K562 (cell line): ENCODE data around the gene ESAM. TPM values are rescaled to one million over a fixed set of nuclear protein-coding genes. Genes with fewer than 3 reads are reported as not detected.

ENCODE experiments used
- CCNT2 ChIP-seq: IDR thresholded peaks from 2 replicates; pipeline ENCODE4 v1.6.1; 2011; ENCODE audit warnings: borderline replicate concordance, low read depth, mild to moderate bottlenecking, moderate library complexity, mixed read lengths, low read length; ENCODE audit not compliant: insufficient read length; ENCODE audit errors: extremely low read depth
- CREB3 ChIP-seq: fragments of 450-650 bp; conservative IDR thresholded peaks from 2 replicates; pipeline ENCODE4 v1.6.1; 2016; ENCODE audit warnings: missing genetic modification characterization, low read depth, mild to moderate bottlenecking, missing compliant biosample characterization, moderate library complexity
- ETV1 ChIP-seq: fragments of 450-650 bp; conservative IDR thresholded peaks from 2 replicates; pipeline ENCODE4 v1.6.1; 2016; ENCODE audit warnings: missing genetic modification characterization, control low read depth, low read depth, missing compliant biosample characterization
- FIP1L1 ChIP-seq: fragments of 200-400 bp; formaldehyde crosslinking; IDR thresholded peaks from 2 replicates; pipeline ENCODE4 v1.6.1; 2018; ENCODE audit warnings: mild to moderate bottlenecking, low read depth, low read length; ENCODE audit not compliant: poor library complexity, severe bottlenecking
- MAZ ChIP-seq, 2 experiments: fragments of 450-650 bp in 1 of 2; sonication (generic) in 1 of 2; formaldehyde crosslinking; IDR thresholded peaks in 1 of 2; conservative IDR thresholded peaks in 1 of 2; 2 replicates each; pipeline versions ENCODE4 v1.4.0 to v1.5.0; 2020; ENCODE audit warnings: mild to moderate bottlenecking in 1 of 2, missing genetic modification reagents in 1 of 2
- NR2C1 ChIP-seq, 2 experiments: fragments of 450-650 bp; IDR thresholded peaks; 2 replicates each; pipeline ENCODE4 v1.6.1; 2017; ENCODE audit warnings: mild to moderate bottlenecking in 2 of 2, antibody characterized with exemption in 1 of 2, inconsistent platforms in 1 of 2, missing compliant biosample characterization in 1 of 2, missing genetic modification characterization in 1 of 2
- PCBP1 ChIP-seq: fragments of 200-400 bp; formaldehyde crosslinking; IDR thresholded peaks from 2 replicates; pipeline ENCODE4 v1.6.1; 2018; ENCODE audit warnings: mild to moderate bottlenecking, low read depth, low read length; ENCODE audit not compliant: poor library complexity, severe bottlenecking
- POLR3G ChIP-seq: IDR thresholded peaks from 2 replicates; pipeline ENCODE4 v1.6.1; 2011; ENCODE audit not compliant: insufficient read length, insufficient replicate concordance; ENCODE audit errors: extremely low read depth
- PRDM10 ChIP-seq: fragments of 450-650 bp; IDR thresholded peaks from 2 replicates; pipeline ENCODE4 v1.6.1; 2018; ENCODE audit not compliant: partially characterized antibody
- RAD21 ChIP-seq, 2 experiments: fragments of 250-450 bp in 1 of 2; fragments of 450-650 bp in 1 of 2; sonication (Bioruptor Pico) in 1 of 2; formaldehyde crosslinking in 1 of 2; IDR thresholded peaks in 1 of 2; conservative IDR thresholded peaks in 1 of 2; 2 replicates each; pipeline versions ENCODE4 v1.4.0 to v1.8.0; 2020 to 2022; ENCODE audit warnings: mild to moderate bottlenecking in 2 of 2, moderate library complexity in 1 of 2
- UBTF ChIP-seq, 2 experiments: IDR thresholded peaks; 2 replicates each; pipeline ENCODE4 v1.6.1; 2012; ENCODE audit warnings: improper control_type of control experiment in 2 of 2, low read depth in 2 of 2, low read length in 2 of 2, borderline replicate concordance in 1 of 2
- XRCC3 ChIP-seq: fragments of 450-650 bp; IDR thresholded peaks from 2 replicates; pipeline ENCODE4 v1.6.1; 2017; ENCODE audit warnings: mild to moderate bottlenecking, moderate library complexity
- ZKSCAN8 ChIP-seq: fragments of 200-800 bp; sonication (Bioruptor generic); IDR thresholded peaks from 2 replicates; pipeline ENCODE4 v1.6.1; 2016; ENCODE audit warnings: missing genetic modification characterization, missing compliant biosample characterization
- ZNF518B ChIP-seq: fragments of 250-450 bp; sonication (Bioruptor Pico); IDR thresholded peaks from 2 replicates; pipeline ENCODE4 v1.5.0; 2021; ENCODE audit warnings: mild to moderate bottlenecking, moderate library complexity
- ZNF551 ChIP-seq: fragments of 250-450 bp; sonication (Bioruptor Pico); IDR thresholded peaks from 2 replicates; pipeline ENCODE4 v1.5.0; 2021; ENCODE audit warnings: mild to moderate bottlenecking, moderate library complexity
- polyA plus RNA-seq, 8 experiments: library from polyadenylated mRNA; depleted of rRNA in 4 of 8; stranded (reverse) in 5 of 8; unstranded in 3 of 8; fragments of >200 nt; fragmentation: Nextera tagmentation in 2 of 8; fragmentation: Illumina TruSeq in 1 of 8; extraction: Ambion mirVana in 2 of 8; extraction: Trizol in 1 of 8; gene quantifications; 2 replicates each; pipeline versions ENCODE4 v1.2.1 to v1.2.3, GENCODE V29; 2011 to 2014; ENCODE audit warnings: inconsistent platforms in 1 of 8, missing spikeins in 1 of 8
- total RNA-seq, 7 experiments: library from RNA; depleted of rRNA in 6 of 7; stranded (reverse); fragments of >200 nt in 6 of 7; fragmentation: Illumina TruSeq in 2 of 7; extraction: Trizol in 2 of 7; gene quantifications; 2 replicates each; pipeline versions ENCODE4 v1.2.1 to v1.2.3, GENCODE V29; 2011 to 2021; ENCODE audit warnings: low replicate concordance in 1 of 7

ESAM gene
- total and polyA plus RNA-seq, 9 of the 15 experiments (the other 6 are each of a cell fraction or from before 2014, with no cell fraction given) = 0.06 to 1.5 (median 0.22) TPM

GRCh38 chr11:124762105-124762623 lies at the start of gene ESAM (continued):
- no peak for TF ChIP-seq POLR3G
- no peak for TF ChIP-seq ZNF551 (CRISPR knock-in tag)
- TF ChIP-seq PRDM10 = peak; percentile 75
- TF ChIP-seq CCNT2 = peak; percentile 27
- TF ChIP-seq UBTF (IDR thresholded peaks at IDR 0.05; ENCODE audit: borderline replicate concordance in 1 of 2, low read depth in 2 of 2, low read length in 2 of 2) = 0 out of 4 replicates have a peak, but pooled peaks have one; percentile 33 to 51
- no peak for TF ChIP-seq FIP1L1
- TF ChIP-seq CREB3 = no peak
- TF ChIP-seq ZNF518B (CRISPR knock-in tag) = no peak
- no peak for TF ChIP-seq NR2C1 (IDR thresholded peaks at IDR 0.05)
- TF ChIP-seq NR2C1 (tag; IDR thresholded peaks at IDR 0.05) = no peak
- peak in 1 of 2 experiments; percentile 15; a peak in 1 of 4 replicates for TF ChIP-seq RAD21 (CRISPR knock-in tag; conservative IDR thresholded peaks at IDR 0.05 in 1 of 2, IDR thresholded peaks at IDR 0.05 in 1 of 2)
- peak; percentile 22 for TF ChIP-seq PCBP1
- no peak for TF ChIP-seq XRCC3
- TF ChIP-seq ETV1 (tag) = no peak
- TF ChIP-seq ZKSCAN8 (CRISPR knock-in tag) = no peak
- TF ChIP-seq MAZ (CRISPR knock-in tag; conservative IDR thresholded peaks at IDR 0.05 in 1 of 2, IDR thresholded peaks at IDR 0.05 in 1 of 2) = peak in 1 of 2 experiments; percentile 61; a peak in 2 of 4 replicates
